NCI-H345 treated with DMSO at 0.1 percent for 48 hours (cell line): ENCODE measurements around the gene CKMT1B.
"Not testable (repeated sequence)": the region's sequence is repeated elsewhere in the genome, so short reads cannot be mapped to it uniquely, and the experiment has no call there.

Experiments
- DNase-seq: peaks from one replicate; lab custom pipeline; 2025; ENCODE audit not compliant: unreplicated experiment; lab: John Stamatoyannopoulos, UW

CKMT1B gene

GRCh38 chr15:43626937-43627336 is 33.1 kb downstream of the CKMT1B start:
- not testable (repeated sequence) for DNase-seq

DNA sequence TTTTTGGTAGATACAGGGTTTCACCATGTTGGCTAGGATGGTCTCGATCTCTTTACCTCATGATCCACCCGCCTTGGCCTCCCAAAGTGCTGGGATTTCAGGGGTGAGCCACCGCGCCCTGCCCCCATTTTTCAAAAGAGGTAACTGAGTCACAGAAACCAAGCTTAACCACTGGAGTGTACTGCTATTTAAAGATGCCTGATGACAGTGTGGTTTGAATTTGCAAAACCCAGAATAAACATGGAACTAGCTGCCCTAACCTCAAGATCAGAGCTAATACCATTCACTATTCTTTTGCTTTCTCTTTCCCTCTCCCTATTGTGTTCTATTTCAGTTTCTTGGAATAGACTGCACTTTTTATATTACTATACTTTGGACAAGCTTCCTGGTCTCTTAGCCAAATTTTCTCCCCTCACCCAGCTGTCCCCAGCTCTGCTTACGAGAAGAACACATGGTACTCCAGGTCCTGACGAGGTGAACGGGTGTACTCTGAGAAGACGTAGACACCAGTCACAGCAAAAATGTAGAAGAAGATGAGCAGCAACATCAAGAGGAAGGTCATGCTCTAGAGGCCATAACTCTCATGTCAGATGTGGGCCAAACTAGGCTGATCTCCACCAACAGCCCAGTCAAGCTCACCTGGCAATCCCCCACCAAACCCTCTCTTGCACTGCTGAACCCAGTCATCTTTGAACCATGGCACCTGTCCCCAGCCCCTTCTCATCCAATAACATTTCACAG is 44.8 kb downstream of the CKMT1B start:
- not testable (repeated sequence) for DNase-seq
